GM23338 (cell line): Measurements from ENCODE around the gene KCNK3. TPM values are rescaled to one million over a fixed set of nuclear protein-coding genes. Genes with fewer than 3 reads are reported as not detected.
A peak's percentile ranks its signal among the peaks of the same experiment; 100 is the strongest.

ENCODE experiments used
- ATAC-seq: fragments of 200-7000 bp; cut with Tn5 transposase; 3 replicates; pipeline ENCODE4 v1.9.1; 2020
- DNase-seq: peaks from one replicate; pipeline ENCODE4 v3.0.0-alpha.2; 2015; ENCODE audit warnings: low spot score
- H2AFZ ChIP-seq: fragments of 200-600 bp; sonication (generic); 2 replicates; pipeline ENCODE4 v1.8.0; 2016; ENCODE audit warnings: antibody characterized with exemption, mild to moderate bottlenecking, moderate library complexity
- H3F3A ChIP-seq: fragments of 200-600 bp; sonication (generic); replicated peaks from 2 replicates; pipeline ENCODE4 v1.8.0; 2017; ENCODE audit warnings: antibody characterized with exemption, mixed run types, low read depth
- H3K27ac ChIP-seq: fragments of 200-600 bp; sonication (generic); 2 replicates; pipeline ENCODE4 v1.6.1; 2016; ENCODE audit warnings: low read depth
- H3K27me3 ChIP-seq: fragments of 200-600 bp; sonication (generic); 2 replicates; pipeline ENCODE4 v1.8.0; 2016; ENCODE audit warnings: mild to moderate bottlenecking, mixed run types, moderate library complexity; ENCODE audit not compliant: insufficient read depth
- H3K36me3 ChIP-seq: fragments of 200-600 bp; sonication (generic); 2 replicates; pipeline ENCODE4 v1.8.0; 2016; ENCODE audit warnings: mild to moderate bottlenecking; ENCODE audit not compliant: insufficient read depth
- H3K4me1 ChIP-seq: fragments of 200-600 bp; sonication (generic); 2 replicates; pipeline ENCODE4 v1.8.0; 2016; ENCODE audit warnings: mild to moderate bottlenecking, moderate library complexity; ENCODE audit not compliant: insufficient read depth
- H3K4me2 ChIP-seq: fragments of 200-600 bp; sonication (generic); 2 replicates; pipeline ENCODE4 v1.7.1; 2017; ENCODE audit warnings: mixed run types
- H3K4me3 ChIP-seq: fragments of 200-600 bp; sonication (generic); 2 replicates; pipeline ENCODE4 v1.6.1; 2016; ENCODE audit warnings: mixed run types
- H3K79me2 ChIP-seq: fragments of 200-600 bp; sonication (generic); replicated peaks from 2 replicates; pipeline ENCODE4 v1.8.0; 2017; ENCODE audit warnings: mild to moderate bottlenecking; ENCODE audit not compliant: insufficient read depth
- H3K9me2 ChIP-seq: fragments of 200-600 bp; sonication (generic); 2 replicates; pipeline ENCODE4 v1.8.0; 2017; ENCODE audit not compliant: insufficient read depth
- H4K20me1 ChIP-seq: fragments of 200-600 bp; sonication (generic); replicated peaks from 2 replicates; pipeline ENCODE4 v1.8.0; 2017; ENCODE audit warnings: mild to moderate bottlenecking; ENCODE audit not compliant: insufficient read depth
- H3K27ac Mint-ChIP-seq: 2 replicates; pipeline ENCODE4 v1.8.0; 2020; ENCODE audit warnings: inconsistent platforms, mild to moderate bottlenecking, moderate library complexity, mixed read lengths
- H3K27me3 Mint-ChIP-seq: 3 replicates; pipeline ENCODE4 v1.8.0; 2022; ENCODE audit warnings: low read depth, mild to moderate bottlenecking, moderate library complexity, mixed read lengths, inconsistent platforms; ENCODE audit not compliant: insufficient read depth, poor library complexity
- H3K36me3 Mint-ChIP-seq: 3 replicates; pipeline ENCODE4 v1.8.0; 2021; ENCODE audit warnings: low read depth, mild to moderate bottlenecking, inconsistent platforms, moderate library complexity, mixed read lengths
- H3K4me1 Mint-ChIP-seq: 3 replicates; pipeline ENCODE4 v1.8.0; 2020; ENCODE audit warnings: mild to moderate bottlenecking, inconsistent platforms, mixed read lengths
- H3K4me3 Mint-ChIP-seq: 3 replicates; pipeline ENCODE4 v1.8.0; 2021; ENCODE audit warnings: moderate library complexity, mild to moderate bottlenecking, inconsistent platforms, mixed read lengths
- H3K9me3 Mint-ChIP-seq: 3 replicates; pipeline ENCODE4 v1.8.0; 2020; ENCODE audit warnings: moderate library complexity, mild to moderate bottlenecking, inconsistent platforms, mixed read lengths
- CREB1 ChIP-seq: fragments of 250-450 bp; sonication (Bioruptor Pico); IDR thresholded peaks from 2 replicates; pipeline ENCODE4 v1.5.0; 2020; ENCODE audit warnings: low read depth, mild to moderate bottlenecking, moderate library complexity
- ETS1 ChIP-seq: IDR thresholded peaks from 2 replicates; pipeline ENCODE4 v1.6.1; 2016; ENCODE audit warnings: antibody characterized with exemption
- EZH2 ChIP-seq: fragments of 200-600 bp; sonication (generic); IDR thresholded peaks from one replicate; pipeline ENCODE4 v1.8.0; 2017; ENCODE audit warnings: antibody characterized with exemption, mild to moderate bottlenecking, low read depth; ENCODE audit not compliant: unreplicated experiment
- EZH2phosphoT487 ChIP-seq: fragments of 200-600 bp; sonication (generic); IDR thresholded peaks from one replicate; pipeline ENCODE4 v1.8.1; 2018; ENCODE audit warnings: antibody characterized with exemption; ENCODE audit not compliant: unreplicated experiment
- JUNB ChIP-seq: IDR thresholded peaks from one replicate; pipeline ENCODE4 v1.6.1; 2016; ENCODE audit warnings: antibody characterized with exemption; ENCODE audit not compliant: unreplicated experiment
- NANOG ChIP-seq: IDR thresholded peaks from 2 replicates; pipeline ENCODE4 v1.6.1; 2016; ENCODE audit warnings: antibody characterized with exemption, borderline replicate concordance
- POLR2AphosphoS5 ChIP-seq: IDR thresholded peaks from 2 replicates; pipeline ENCODE4 v1.6.1; 2016; ENCODE audit warnings: antibody characterized with exemption, low read depth
- ZNF114 ChIP-seq: fragments of 250-450 bp; sonication (Bioruptor Pico); IDR thresholded peaks from 2 replicates; pipeline ENCODE4 v1.5.0; 2020; ENCODE audit warnings: mild to moderate bottlenecking, moderate library complexity
- polyA plus RNA-seq: library from polyadenylated mRNA; unstranded; fragments of >200 nt; fragmentation: Nextera tagmentation; extraction: Ambion mirVana; gene quantifications from 2 replicates; pipeline ENCODE4 v1.2.1, GENCODE V29; 2016
- total RNA-seq: library from RNA; depleted of rRNA; stranded (reverse); fragments of >200 nt; shearing (Covaris generic); gene quantifications from 2 replicates; pipeline ENCODE4 v1.2.3, GENCODE V29; 2014

The KCNK3 gene
- total and polyA plus RNA-seq, 2 experiments from 2014 or later, result not detected

GRCh38 chr2:26764078-26764887 lies 71.8 kb downstream of the KCNK3 start, which contains the start of gene SLC35F6:
Gene SLC35F6 (plus strand): TSS chr2:26764284. CDS start chr2:26764350, 66 bp downstream.
- TF ChIP-seq NANOG (no peak), POLR2AphosphoS5 (peak; percentile 78; the same call in 1 of the 2 replicates), CREB1 (CRISPR knock-in tag) (no peak), ZNF114 (CRISPR knock-in tag) (no peak)
- H3K4me3 Mint-ChIP-seq, result peak within 1 kb of the TSS; percentile 80
- peak within 1 kb of the TSS; percentile 97 for H3K4me2 ChIP-seq

DNA sequence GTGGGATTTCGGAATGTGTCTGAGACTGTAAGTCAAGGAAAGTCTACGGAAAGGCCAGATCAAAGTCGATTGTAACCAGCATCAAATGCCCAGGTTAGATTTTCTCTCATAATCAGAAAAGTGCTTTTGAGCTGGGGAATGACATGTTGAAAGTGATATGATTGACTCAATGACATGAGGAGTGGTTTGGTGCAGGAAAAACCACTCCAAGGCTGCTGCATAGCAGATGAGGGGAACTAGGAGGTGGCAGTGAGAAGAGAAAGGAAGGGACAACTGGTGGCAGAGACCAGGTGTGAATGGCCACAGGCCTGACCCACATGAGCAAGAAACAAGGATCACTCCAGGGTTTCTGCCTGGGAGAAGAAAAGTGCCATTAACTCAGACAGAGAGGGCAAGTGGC lies 72.4 kb downstream of the KCNK3 start:
- no peaks in the 10 kb centered on the region for H3F3A ChIP-seq
- H3K27ac ChIP-seq, result no peak overlapping the region
- TF ChIP-seq EZH2phosphoT487 (no peak), JUNB (no peak), NANOG (no peak), POLR2AphosphoS5 (no peak), ETS1 (no peak), CREB1 (CRISPR knock-in tag) (no peak), EZH2 (no peak)
- peaks cover 13% of the 10 kb centered on the region for H3K4me1 Mint-ChIP-seq
- peak overlapping the region; percentile 93; the same call in 1 of the 2 replicates for H2AFZ ChIP-seq
- peak overlapping the region; percentile 97 for H3K4me2 ChIP-seq
- no peaks in the 10 kb centered on the region for H3K79me2 ChIP-seq
- H4K20me1 ChIP-seq, result no peaks in the 10 kb centered on the region
- H3K9me3 Mint-ChIP-seq, result no peaks in the 10 kb centered on the region; the same call in 2 of the 3 replicates
- peaks cover 9% of the 10 kb centered on the region; the same call in 1 of the 2 replicates for H3K27me3 ChIP-seq
- H3K4me1 ChIP-seq, result no peaks in the 10 kb centered on the region
- DNase-seq (no peak), ATAC-seq (no peak)
- peaks cover 9% of the 10 kb centered on the region for H3K27me3 Mint-ChIP-seq
- H3K36me3 ChIP-seq, result no peaks in the 10 kb centered on the region
- H3K4me3 Mint-ChIP-seq, result peak overlapping the region; percentile 80
- no peaks in the 10 kb centered on the region for H3K36me3 Mint-ChIP-seq
- H3K27ac Mint-ChIP-seq, result no peak overlapping the region
- no peaks in the 10 kb centered on the region for H3K9me2 ChIP-seq
- peak overlapping the region; percentile 91 for H3K4me3 ChIP-seq

More at GRCh38 chr2:26764078-26764887, 71.8 kb downstream of the KCNK3 start, which contains the start of gene SLC35F6:
- Histone ChIP-seq H3K4me3 (peak within 1 kb of the TSS; percentile 91), H3K36me3 (no peaks in the 10 kb centered on the region), H4K20me1 (no peaks in the 10 kb centered on the region), H3K79me2 (no peaks in the 10 kb centered on the region), H3K27me3 (peaks cover 9% of the 10 kb centered on the region; the same call in 1 of the 2 replicates), H3F3A (no peaks in the 10 kb centered on the region), H2AFZ (peak within 1 kb of the TSS; percentile 93), H3K9me2 (no peaks in the 10 kb centered on the region), H3K4me1 (no peaks in the 10 kb centered on the region), H3K27ac (no peak within 1 kb of the TSS)
- H3K27me3 Mint-ChIP-seq, result peaks cover 9% of the 10 kb centered on the region
- no peaks in the 10 kb centered on the region for H3K36me3 Mint-ChIP-seq
- H3K27ac Mint-ChIP-seq, result no peak within 1 kb of the TSS
- ATAC-seq (peak; percentile 94), DNase-seq (peak; percentile 89)
- peaks cover 10% of the 10 kb centered on the region for H3K4me1 Mint-ChIP-seq
- H3K9me3 Mint-ChIP-seq, result no peaks in the 10 kb centered on the region; the same call in 2 of the 3 replicates
